Activated naive CD4-positive, alpha-beta T cell treated with anti-CD3 and anti-CD28 coated beads, Interleukin-2, amount 10 ng/mL, durations not matched to agents 7 days and 5 days (primary cell): ENCODE data around the gene FAM50A.

ENCODE experiments used
- CTCF ChIA-PET: fragments of 350-600 bp; sonication (Branson Sonifier 250); formaldehyde crosslinking; loops from one replicate; lab custom pipeline; 2021; ENCODE audit warnings: antibody characterized with exemption; lab: Charles Lee
- DNase-seq: peaks from one replicate; pipeline ENCODE4 v3.0.0-alpha.2; 2020
- H3K27ac Mint-ChIP-seq: one replicate; pipeline ENCODE4 v1.8.0; 2021; ENCODE audit warnings: mild to moderate bottlenecking, moderate library complexity, mixed read lengths
- H3K27me3 Mint-ChIP-seq: one replicate; pipeline ENCODE4 v1.8.0; 2021; ENCODE audit warnings: mild to moderate bottlenecking, mixed read lengths
- H3K36me3 Mint-ChIP-seq: one replicate; pipeline ENCODE4 v1.8.0; 2021; ENCODE audit warnings: mixed read lengths
- H3K4me1 Mint-ChIP-seq: one replicate; pipeline ENCODE4 v1.8.0; 2021; ENCODE audit warnings: mixed read lengths
- H3K4me3 Mint-ChIP-seq: one replicate; pipeline ENCODE4 v1.8.0; 2021; ENCODE audit warnings: mild to moderate bottlenecking, moderate library complexity, mixed read lengths
- H3K9me3 Mint-ChIP-seq: one replicate; pipeline ENCODE4 v1.8.0; 2021; ENCODE audit warnings: mixed read lengths

The FAM50A gene

GRCh38 chrX:154470914-154471568 lies 27.1 kb downstream of the FAM50A start:
- H3K36me3 Mint-ChIP-seq: peaks cover 6% of the 10 kb centered on the region
- H3K4me1 Mint-ChIP-seq: peaks cover 8% of the 10 kb centered on the region
- no peaks in the 10 kb centered on the region for H3K9me3 Mint-ChIP-seq
- CTCF ChIA-PET: no interaction called here
- no peak overlapping the region for H3K27ac Mint-ChIP-seq
- no peak overlapping the region for H3K4me3 Mint-ChIP-seq
- no peaks in the 10 kb centered on the region for H3K27me3 Mint-ChIP-seq
- no peak for DNase-seq

- H3K36me3 Mint-ChIP-seq: peaks cover 6% of the 10 kb centered on the region
- CTCF ChIA-PET: no interaction called here
- H3K9me3 Mint-ChIP-seq: no peaks in the 10 kb centered on the region
- H3K4me3 Mint-ChIP-seq: no peak overlapping the region
- peaks cover 15% of the 10 kb centered on the region for H3K4me1 Mint-ChIP-seq
- no peak for DNase-seq
- no peaks in the 10 kb centered on the region for H3K27me3 Mint-ChIP-seq
- H3K27ac Mint-ChIP-seq: no peak overlapping the region
Measured at GRCh38 chrX:154471839-154472684, 28.1 kb downstream of the FAM50A start.

GRCh38 chrX:154472685-154473632 lies 29.0 kb downstream of the FAM50A start:
- Mint-ChIP-seq H3K4me3 (no peak overlapping the region), H3K27ac (no peak overlapping the region), H3K4me1 (peaks cover 23% of the 10 kb centered on the region), H3K36me3 (peaks cover 6% of the 10 kb centered on the region), H3K9me3 (no peaks in the 10 kb centered on the region), H3K27me3 (no peaks in the 10 kb centered on the region)
- CTCF ChIA-PET: no interaction called here
- no peak for DNase-seq

- CTCF ChIA-PET: no interaction called here
- H3K27me3 Mint-ChIP-seq: no peaks in the 10 kb centered on the region
- no peaks in the 10 kb centered on the region for H3K9me3 Mint-ChIP-seq
- H3K4me1 Mint-ChIP-seq: peaks cover 28% of the 10 kb centered on the region
- DNase-seq: no peak
- peaks cover 6% of the 10 kb centered on the region for H3K36me3 Mint-ChIP-seq
- no peak overlapping the region for H3K27ac Mint-ChIP-seq
- no peak overlapping the region for H3K4me3 Mint-ChIP-seq
Measured at GRCh38 chrX:154473683-154474082, 29.7 kb downstream of the FAM50A start.

- Mint-ChIP-seq H3K27me3 (no peaks in the 10 kb centered on the region), H3K4me1 (peaks cover 33% of the 10 kb centered on the region), H3K4me3 (peak overlapping the region; percentile 82), H3K27ac (peak overlapping the region; percentile 67), H3K36me3 (peaks cover 5% of the 10 kb centered on the region), H3K9me3 (no peaks in the 10 kb centered on the region)
- CTCF ChIA-PET: interaction anchor here (1.2 to 1.5 kb wide), 2 partner anchors 50 to 104 kb away, joined by 3 to 4 read pairs; no protein-coding TSS in a partner anchor
- DNase-seq: no peak
Measured at GRCh38 chrX:154476821-154477220, 32.9 kb downstream of the FAM50A start.

- Mint-ChIP-seq H3K9me3 (no peaks in the 10 kb centered on the region), H3K27me3 (no peaks in the 10 kb centered on the region), H3K27ac (peak overlapping the region; percentile 87), H3K4me3 (peak overlapping the region; percentile 82), H3K36me3 (peaks cover 7% of the 10 kb centered on the region), H3K4me1 (peaks cover 35% of the 10 kb centered on the region)
- no peak for DNase-seq
- CTCF ChIA-PET: no interaction called here
Measured at GRCh38 chrX:154477891-154478477, 34.0 kb downstream of the FAM50A start.

GRCh38 chrX:154478728-154479622 lies 35.0 kb downstream of the FAM50A start, which contains the start of gene LAGE3:
Gene LAGE3 (minus strand): TSS chrX:154479281. CDS start chrX:154478915, 366 bp downstream.
- CTCF ChIA-PET: no interaction called here
- Mint-ChIP-seq H3K9me3 (no peaks in the 10 kb centered on the region), H3K27me3 (no peaks in the 10 kb centered on the region), H3K4me1 (peaks cover 40% of the 10 kb centered on the region), H3K36me3 (peaks cover 12% of the 10 kb centered on the region), H3K27ac (peak within 1 kb of the TSS; percentile 89), H3K4me3 (peak within 1 kb of the TSS; percentile 82)
- DNase-seq: peak; percentile 94

- CTCF ChIA-PET: no interaction called here
Measured at GRCh38 chrX:154481195-154481594, 37.3 kb downstream of the FAM50A start.

GRCh38 chrX:154481911-154482601 lies 38.1 kb downstream of the FAM50A start:
- CTCF ChIA-PET: no interaction called here
- H3K27ac Mint-ChIP-seq: peak overlapping the region; percentile 75
- no peak overlapping the region for H3K4me3 Mint-ChIP-seq
- H3K27me3 Mint-ChIP-seq: no peaks in the 10 kb centered on the region
- no peak for DNase-seq
- H3K36me3 Mint-ChIP-seq: peaks cover 9% of the 10 kb centered on the region
- H3K9me3 Mint-ChIP-seq: no peaks in the 10 kb centered on the region
- peaks cover 34% of the 10 kb centered on the region for H3K4me1 Mint-ChIP-seq

More at GRCh38 chrX:154481195-154481594, 37.3 kb downstream of the FAM50A start:
- Mint-ChIP-seq H3K27ac (no peak overlapping the region), H3K9me3 (no peaks in the 10 kb centered on the region), H3K4me3 (no peak overlapping the region), H3K27me3 (no peaks in the 10 kb centered on the region), H3K4me1 (peaks cover 39% of the 10 kb centered on the region), H3K36me3 (peaks cover 9% of the 10 kb centered on the region)
- DNase-seq: no peak

GRCh38 chrX:154482786-154483185 lies 38.8 kb downstream of the FAM50A start:
- H3K27ac Mint-ChIP-seq: no peak overlapping the region
- DNase-seq: no peak
- peaks cover 12% of the 10 kb centered on the region for H3K36me3 Mint-ChIP-seq
- no peak overlapping the region for H3K4me3 Mint-ChIP-seq
- H3K9me3 Mint-ChIP-seq: no peaks in the 10 kb centered on the region
- H3K27me3 Mint-ChIP-seq: no peaks in the 10 kb centered on the region
- H3K4me1 Mint-ChIP-seq: peaks cover 29% of the 10 kb centered on the region
- CTCF ChIA-PET: no interaction called here

- CTCF ChIA-PET: no interaction called here
- Mint-ChIP-seq H3K4me3 (no peak overlapping the region), H3K27ac (no peak overlapping the region), H3K27me3 (no peaks in the 10 kb centered on the region), H3K9me3 (no peaks in the 10 kb centered on the region), H3K4me1 (peaks cover 29% of the 10 kb centered on the region), H3K36me3 (peaks cover 15% of the 10 kb centered on the region)
- no peak for DNase-seq
Measured at GRCh38 chrX:154483325-154483724, 39.4 kb downstream of the FAM50A start.

GRCh38 chrX:154484255-154485149 lies 40.6 kb downstream of the FAM50A start:
- CTCF ChIA-PET: no interaction called here
- Mint-ChIP-seq H3K4me3 (peak overlapping the region; percentile 68), H3K4me1 (peaks cover 35% of the 10 kb centered on the region), H3K27me3 (no peaks in the 10 kb centered on the region), H3K9me3 (no peaks in the 10 kb centered on the region), H3K36me3 (peaks cover 15% of the 10 kb centered on the region), H3K27ac (no peak overlapping the region)
- DNase-seq: no peak
